HG02981 (cell line): ENCODE data around the gene MRPL54.
"Not testable (repeated sequence)": the region's sequence is repeated elsewhere in the genome, so short reads cannot be mapped to it uniquely, and the experiment has no call there.

ENCODE experiments used
- ATAC-seq: cut with Tn5 transposase; IDR thresholded peaks from one replicate; pipeline ENCODE4 v1.9.1; 2021; ENCODE audit warnings: mild to moderate bottlenecking, moderate library complexity; ENCODE audit not compliant: unreplicated experiment

Gene MRPL54

GRCh38 chr19:3808420-3809143 lies 46.1 kb downstream of the MRPL54 start:
- ATAC-seq: no peak

- no peak for ATAC-seq
Measured at GRCh38 chr19:3809881-3810707, 47.6 kb downstream of the MRPL54 start.

- ATAC-seq: no peak
Measured at GRCh38 chr19:3810708-3811355, 48.4 kb downstream of the MRPL54 start.

GRCh38 chr19:3813473-3814392 lies 51.3 kb downstream of the MRPL54 start:
- no peak for ATAC-seq

- ATAC-seq: no peak
Measured at GRCh38 chr19:3814648-3815047, 52.2 kb downstream of the MRPL54 start.

GRCh38 chr19:3816148-3816547 lies 53.7 kb downstream of the MRPL54 start:
- not testable (repeated sequence) for ATAC-seq

GRCh38 chr19:3816566-3817218 lies 54.2 kb downstream of the MRPL54 start:
- no peak for ATAC-seq
